ENCODE results near the gene MRPL11.

The MRPL11 gene

DNA sequence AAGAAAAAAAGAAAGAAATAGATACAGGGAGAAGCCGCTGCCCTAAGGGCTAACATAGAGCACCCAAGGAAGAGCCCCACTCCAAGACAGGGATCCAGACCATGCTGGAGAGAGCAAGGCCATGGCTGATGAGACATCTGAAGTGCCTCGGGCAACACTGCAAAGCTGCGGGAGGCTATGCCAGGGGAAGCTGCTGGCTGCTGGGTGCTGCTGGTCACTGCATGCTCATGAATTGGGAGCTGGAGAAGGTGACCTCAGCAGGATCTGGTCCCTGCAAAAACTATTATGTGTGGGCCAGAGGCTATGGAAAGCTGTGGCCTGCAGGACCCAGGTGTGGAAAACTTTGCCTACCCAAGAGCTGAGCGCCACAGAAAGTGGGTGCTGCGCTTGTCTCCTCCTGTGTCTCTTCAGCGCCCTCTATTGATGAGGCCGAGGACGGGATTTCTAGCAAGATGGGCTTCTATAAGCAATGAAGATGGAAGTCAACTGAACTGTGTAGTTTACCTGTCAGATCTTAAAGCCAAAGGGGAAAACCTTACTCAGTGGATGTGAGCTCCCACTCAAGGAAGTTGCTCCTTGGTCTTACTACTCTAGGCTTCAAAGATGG lies 49.8 kb downstream of the MRPL11 start:
- peak; percentile 74 for ATAC-seq
- peak; percentile 73 for DNase-seq

DNA sequence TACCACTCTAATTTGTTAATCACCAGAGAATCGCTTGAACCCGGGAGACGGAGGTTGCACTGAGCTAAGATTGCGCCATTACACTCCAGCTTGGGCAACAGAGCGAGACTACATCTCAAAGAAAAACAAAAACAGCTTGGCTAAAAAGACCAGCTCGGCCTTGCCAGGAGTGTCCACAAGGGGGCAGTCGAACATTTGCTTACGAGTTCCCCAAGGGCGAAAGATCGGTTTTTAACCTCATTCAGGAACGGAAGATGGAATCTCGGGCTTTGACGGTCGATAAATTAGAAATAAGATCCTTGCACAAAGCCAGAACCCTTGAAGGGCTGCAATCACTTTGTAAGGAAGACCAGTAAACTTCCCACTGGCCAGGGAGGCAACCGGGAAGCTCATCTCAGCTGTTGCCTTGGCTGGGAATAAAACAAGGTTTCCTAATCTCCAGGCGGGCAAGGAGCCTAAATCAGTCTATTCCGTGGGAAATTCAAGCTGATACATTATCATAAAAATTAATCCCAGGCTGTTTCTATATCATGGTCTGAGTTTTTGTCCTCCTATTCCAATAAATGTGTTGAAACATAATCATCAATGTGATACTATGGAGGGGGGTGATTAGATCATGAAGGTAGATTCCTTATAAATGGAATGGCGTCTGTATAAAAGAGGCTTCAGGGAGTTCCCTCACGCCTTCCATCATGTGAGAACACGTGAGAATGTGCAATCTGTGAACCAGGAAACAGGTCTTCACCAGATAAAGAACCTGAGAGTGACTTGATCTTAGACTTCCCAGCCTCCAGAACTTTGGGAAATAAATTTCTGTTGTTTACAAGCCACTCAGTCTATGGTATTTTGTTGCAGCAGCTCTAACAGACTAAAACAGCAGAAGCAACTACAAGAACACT lies 52.2 kb downstream of the MRPL11 start:
- DNase-seq (peak; percentile 88), ATAC-seq (peak; percentile 75)
